ENCODE data around the gene TASP1.

- no peak for TF ChIP-seq POLR2A (IDR thresholded peaks at IDR 0.05)
- no peak for TF ChIP-seq CTCF (IDR thresholded peaks at IDR 0.05)
- no peak for TF ChIP-seq POLR2AphosphoS5 (IDR thresholded peaks at IDR 0.05)
These were observed 74.9 kb downstream of the TASP1 start for GRCh38 chr20:13563854-13564253.

Measured in transverse colon (tissue), 4 donors.